A673 (cell line): Measurements from ENCODE around the gene FZD4.

Experiments used
- CTCF ChIP-seq: fragments of 300-800, 200-600 bp; sonication (generic); conservative IDR thresholded peaks from 2 replicates; pipeline ENCODE4 v1.5.1; 2017; ENCODE audit warnings: low read depth, mild to moderate bottlenecking, antibody characterized with exemption, low read length, moderate library complexity, mixed read lengths
- EZH2 ChIP-seq: fragments of 200-600 bp; sonication (generic); IDR thresholded peaks from 2 replicates; pipeline ENCODE4 v1.6.1; 2017; ENCODE audit warnings: borderline replicate concordance, low read depth, mild to moderate bottlenecking, mixed read lengths, antibody characterized with exemption, low read length; ENCODE audit not compliant: poor library complexity, severe bottlenecking

- TF ChIP-seq CTCF (no peak), EZH2 (no peak)
Measured at GRCh38 chr11:86952221-86952875, 2.8 kb downstream of the FZD4 start.
